Vagina (tissue), 2 donors: ENCODE data around the gene CAMKK2. TPM values are rescaled to one million over a fixed set of nuclear protein-coding genes. Genes with fewer than 3 reads are reported as not detected.
A peak's percentile ranks its signal among the peaks of the same experiment; 100 is the strongest.
"Not testable (repeated sequence)": the region's sequence is repeated elsewhere in the genome, so short reads cannot be mapped to it uniquely, and the experiment has no call there.

ENCODE experiments used
- DNase-seq, 2 donors: peaks; one replicate each; pipeline ENCODE4 v3.0.0-alpha.2; 2017; ENCODE audit errors: extremely low spot score in 2 of 2
- H3K27ac ChIP-seq: fragments of 200-600 bp; sonication (generic); one replicate; pipeline ENCODE4 v1.5.1; 2019
- H3K27me3 ChIP-seq: fragments of 200-600 bp; sonication (generic); one replicate; pipeline ENCODE4 v1.5.1; 2019
- H3K36me3 ChIP-seq, 2 donors: fragments of 200-600 bp; sonication (generic); one replicate each; pipeline ENCODE4 v1.5.1; 2017 to 2019
- H3K4me1 ChIP-seq: fragments of 200-600 bp; sonication (generic); one replicate; pipeline ENCODE4 v1.5.1; 2019
- H3K4me3 ChIP-seq, 2 donors: fragments of 200-600 bp; sonication (generic); 1 replicate in 1 of 2; 2 replicates in 1 of 2; pipeline ENCODE4 v1.5.1; 2016 to 2019
- H3K9me3 ChIP-seq: fragments of 200-600 bp; sonication (generic); one replicate; pipeline ENCODE4 v1.5.1; 2019
- CTCF ChIP-seq, 3 experiments: fragments of 450-650 bp in 2 of 3; fragments of 200-600 bp in 1 of 3; sonication (generic) in 1 of 3; IDR thresholded peaks; one replicate each; pipeline ENCODE4 v1.5.1; 2017 to 2019; ENCODE audit warnings: antibody characterized with exemption in 3 of 3, mild to moderate bottlenecking in 2 of 3, moderate library complexity in 2 of 3
- POLR2A ChIP-seq, 2 donors: fragments of 450-650 bp; IDR thresholded peaks; one replicate each; pipeline ENCODE4 v1.6.1; 2017; ENCODE audit warnings: antibody characterized with exemption in 2 of 2, mild to moderate bottlenecking in 2 of 2, moderate library complexity in 2 of 2
- POLR2AphosphoS5 ChIP-seq, 2 donors: sonication (generic); formaldehyde crosslinking; IDR thresholded peaks; one replicate each; pipeline ENCODE4 v1.9.0; 2017; ENCODE audit warnings: antibody characterized with exemption in 2 of 2, mild to moderate bottlenecking in 2 of 2, low read depth in 1 of 2; ENCODE audit not compliant: insufficient read depth in 1 of 2
- intact Hi-C: fragments of 100-400 bp; cut with DNase I; formaldehyde crosslinking; loops from one replicate; pipeline ENCODE4 v1.15.1; 2023
- total RNA-seq: library from RNA; depleted of rRNA; stranded (reverse); fragments of >200 nt; gene quantifications from one replicate; pipeline ENCODE4 v1.2.3, GENCODE V29; 2016

The CAMKK2 gene
- total RNA-seq, 1 donor from 2014 or later: 32.7 TPM

DNA sequence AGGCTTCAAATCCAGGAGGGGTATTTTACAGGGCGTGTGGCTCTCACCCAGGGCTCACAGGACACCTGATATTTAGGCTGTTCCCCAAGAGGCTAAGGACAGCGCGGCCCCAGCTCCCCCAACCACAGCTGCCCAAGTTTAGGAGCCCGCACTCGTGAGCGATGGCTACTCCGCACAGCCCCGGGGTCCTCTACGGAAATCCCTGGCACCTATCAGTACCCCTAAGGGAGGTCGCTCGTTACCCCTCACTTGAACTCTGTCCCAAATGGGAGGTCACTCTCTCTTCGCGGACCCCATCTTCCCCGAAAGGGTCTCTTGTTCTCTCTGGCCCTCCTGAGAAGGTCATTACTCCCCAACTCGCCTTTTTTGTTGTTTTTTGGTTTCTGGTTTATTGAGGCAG lies 87.3 kb downstream of the CAMKK2 start:
- TF ChIP-seq POLR2AphosphoS5 (IDR thresholded peaks at IDR 0.05; ENCODE audit: insufficient read depth in 1 of 2, low read depth in 1 of 2): no peak
- no peak for TF ChIP-seq POLR2A (IDR thresholded peaks at IDR 0.05)
- no peak for TF ChIP-seq CTCF (IDR thresholded peaks at IDR 0.05)
- DNase-seq: no peak
- peak overlapping the region; percentile 60 to 69 for H3K4me3 ChIP-seq

GRCh38 chr12:121208571-121208970 lies 87.9 kb downstream of the CAMKK2 start:
- H3K27me3 ChIP-seq, H3K9me3 ChIP-seq, H3K27ac ChIP-seq, H3K36me3 ChIP-seq, DNase-seq, H3K4me3 ChIP-seq, intact Hi-C loops: not testable (repeated sequence)
- peaks cover 26% of the 10 kb centered on the region for H3K4me1 ChIP-seq

More for the DNA sequence above, 87.3 kb downstream of the CAMKK2 start:
- Histone ChIP-seq H3K4me1 (peaks cover 30% of the 10 kb centered on the region), H3K9me3 (no peaks in the 10 kb centered on the region), H3K27me3 (no peaks in the 10 kb centered on the region), H3K36me3 (no peaks in the 10 kb centered on the region), H3K27ac (peak overlapping the region; percentile 96)
- intact Hi-C loops: no loop called here

- Histone ChIP-seq H3K36me3 (no peaks in the 10 kb centered on the region), H3K27me3 (no peaks in the 10 kb centered on the region), H3K9me3 (no peaks in the 10 kb centered on the region), H3K4me3 (no peak overlapping the region), H3K27ac (peak overlapping the region; percentile 17), H3K4me1 (peaks cover 13% of the 10 kb centered on the region)
- DNase-seq: no peak
- TF ChIP-seq POLR2AphosphoS5 (IDR thresholded peaks at IDR 0.05; ENCODE audit: insufficient read depth in 1 of 2, low read depth in 1 of 2): no peak
- no peak for TF ChIP-seq CTCF (IDR thresholded peaks at IDR 0.05)
- TF ChIP-seq POLR2A (IDR thresholded peaks at IDR 0.05): no peak
- intact Hi-C loops: no loop called here
These were observed 91.0 kb downstream of the CAMKK2 start for GRCh38 chr12:121205491-121205890.

DNA sequence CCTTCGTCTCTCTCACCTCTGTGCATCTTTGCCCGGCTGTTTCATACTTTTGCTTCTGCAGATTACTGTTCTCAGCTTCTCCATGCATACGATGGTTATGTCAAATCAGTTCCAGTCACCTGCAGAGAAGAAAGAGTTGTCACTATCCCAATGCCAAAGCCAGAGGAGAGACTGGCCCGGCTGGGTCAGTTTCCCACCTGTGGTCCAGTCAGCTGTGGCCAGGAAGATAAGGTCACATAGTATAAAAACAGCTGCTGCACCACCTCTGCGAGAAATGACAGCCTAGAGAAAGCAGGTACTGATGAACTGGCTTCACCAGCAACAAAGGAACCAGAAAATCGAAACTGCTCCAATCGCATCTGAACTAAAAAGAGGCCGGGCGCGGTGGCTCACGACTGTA lies 93.0 kb downstream of the CAMKK2 start:
- Histone ChIP-seq H3K9me3 (no peaks in the 10 kb centered on the region), H3K4me3 (no peak overlapping the region), H3K27me3 (no peaks in the 10 kb centered on the region), H3K36me3 (no peaks in the 10 kb centered on the region), H3K4me1 (peaks cover 11% of the 10 kb centered on the region), H3K27ac (peak overlapping the region; percentile 43)
- TF ChIP-seq POLR2A (IDR thresholded peaks at IDR 0.05) (no peak), CTCF (IDR thresholded peaks at IDR 0.05) (no peak), POLR2AphosphoS5 (IDR thresholded peaks at IDR 0.05; ENCODE audit: insufficient read depth in 1 of 2, low read depth in 1 of 2) (no peak)
- DNase-seq: no peak
- intact Hi-C loops: no loop called here

DNA sequence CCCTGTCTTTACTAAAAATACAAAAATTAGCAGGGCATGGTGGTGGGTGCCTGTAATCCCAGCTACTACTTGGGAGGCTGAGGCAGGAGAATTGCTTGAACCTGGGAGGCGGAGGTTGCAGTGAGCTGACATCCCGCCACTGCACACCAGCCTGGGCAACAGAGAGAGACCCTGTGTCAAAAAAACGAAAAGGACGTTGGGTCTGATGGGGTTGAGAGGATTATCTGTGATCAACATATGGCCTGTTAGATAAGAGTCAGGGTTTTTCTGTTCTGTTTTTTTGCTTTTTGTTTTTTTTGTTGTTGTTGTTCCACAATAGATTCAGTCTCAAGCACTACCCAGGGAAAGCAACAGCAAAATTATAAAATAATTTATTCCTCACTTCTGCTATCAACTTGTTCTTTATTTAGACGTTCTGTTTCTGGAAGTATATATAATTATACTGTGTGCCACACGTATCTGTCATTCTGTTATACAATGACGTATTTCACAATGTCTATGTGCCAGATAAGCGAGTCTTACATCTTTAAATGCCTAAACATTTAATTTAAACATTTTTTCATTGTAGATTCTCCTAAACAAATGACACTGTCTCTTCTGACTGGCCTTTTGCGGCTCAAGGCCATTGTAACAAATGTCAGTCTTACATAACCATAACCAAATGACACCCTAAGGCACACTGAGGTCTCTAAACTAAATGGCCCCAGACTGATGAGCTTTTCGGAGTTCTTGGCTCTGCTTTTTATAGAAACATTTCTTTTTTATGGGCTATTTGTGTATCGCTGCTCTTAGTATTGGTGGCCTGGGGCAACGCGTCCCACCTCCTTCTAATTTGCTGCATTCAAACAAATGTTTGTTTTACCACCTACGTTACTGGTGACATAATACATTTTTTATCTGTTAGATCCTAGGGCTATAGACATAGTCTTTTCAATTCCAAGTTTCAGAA lies 93.8 kb downstream of the CAMKK2 start:
- Histone ChIP-seq H3K4me3 (no peak overlapping the region), H3K27ac (no peak overlapping the region), H3K27me3 (no peaks in the 10 kb centered on the region), H3K9me3 (no peaks in the 10 kb centered on the region), H3K36me3 (no peaks in the 10 kb centered on the region), H3K4me1 (peaks cover 11% of the 10 kb centered on the region)
- DNase-seq: no peak
- intact Hi-C loops: no loop called here
- no peak for TF ChIP-seq POLR2AphosphoS5 (IDR thresholded peaks at IDR 0.05; ENCODE audit: insufficient read depth in 1 of 2, low read depth in 1 of 2)
- peak in 1 of 3 experiments; percentile 6 for TF ChIP-seq CTCF (IDR thresholded peaks at IDR 0.05)

DNA sequence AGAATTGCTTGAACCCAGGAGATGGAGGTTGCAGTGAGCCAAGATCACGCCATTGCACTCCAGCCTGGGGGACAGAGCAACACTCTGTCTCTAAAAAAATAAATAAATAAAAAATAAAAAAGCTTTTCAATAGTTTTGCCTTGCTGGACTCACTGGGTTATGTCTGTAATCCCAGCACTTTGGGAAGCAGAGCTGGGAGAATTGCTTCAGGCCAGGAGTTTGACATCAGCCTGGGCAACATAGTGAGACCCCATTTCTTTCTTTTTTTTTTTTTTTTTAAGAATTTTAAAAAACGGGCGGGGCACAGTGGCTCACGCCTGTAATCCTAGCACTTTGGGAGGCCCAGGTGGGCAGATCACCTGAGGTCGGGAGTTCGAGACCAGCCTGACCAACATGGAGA lies 95.4 kb downstream of the CAMKK2 start:
- intact Hi-C loops: not testable (repeated sequence)

More for the DNA sequence above, 95.4 kb downstream of the CAMKK2 start:
- not testable (repeated sequence) for DNase-seq, H3K27ac ChIP-seq, H3K36me3 ChIP-seq, H3K4me3 ChIP-seq, H3K27me3 ChIP-seq, H3K9me3 ChIP-seq
- peaks cover 11% of the 10 kb centered on the region for H3K4me1 ChIP-seq
